Fibroblast of lung (primary cell): ENCODE measurements around the gene ZNF44. TPM values are rescaled to one million over a fixed set of nuclear protein-coding genes. Genes with fewer than 3 reads are reported as not detected.

Source experiments
- DNase-seq, 2 donors: peaks; one replicate each; pipeline versions ENCODE4 v3.0.0 to v3.0.0-alpha.2; 2010; ENCODE audit warnings: low read depth in 2 of 2
- H2AFZ ChIP-seq: 2 replicates; pipeline ENCODE4 v1.5.1; 2012; ENCODE audit warnings: low read length, control low read depth, inconsistent platforms
- H3K27ac ChIP-seq: 2 replicates; pipeline ENCODE4 v1.5.1; 2011; ENCODE audit warnings: low read length, control low read depth; ENCODE audit not compliant: insufficient read depth
- H3K27me3 ChIP-seq: 2 replicates; pipeline ENCODE4 v1.5.1; 2011; ENCODE audit warnings: mild to moderate bottlenecking, low read length; ENCODE audit not compliant: control insufficient read depth, insufficient read depth
- H3K36me3 ChIP-seq: 2 replicates; pipeline ENCODE4 v1.5.1; 2011; ENCODE audit warnings: low read length; ENCODE audit not compliant: control insufficient read depth, insufficient read depth
- H3K4me1 ChIP-seq: 2 replicates; pipeline ENCODE4 v1.5.1; 2011; ENCODE audit warnings: low read length; ENCODE audit not compliant: control insufficient read depth, insufficient read depth; ENCODE audit errors: extremely low read depth
- H3K4me2 ChIP-seq: 2 replicates; pipeline ENCODE4 v1.5.1; 2011; ENCODE audit warnings: low read length, control low read depth; ENCODE audit not compliant: insufficient read depth; ENCODE audit errors: extremely low read depth
- H3K4me3 ChIP-seq, 4 experiments: fragments of 200-600 bp in 1 of 4; sonication (generic) in 1 of 4; replicated peaks in 1 of 4; 2 replicates each; pipeline ENCODE4 v1.5.1; 2011 to 2016; ENCODE audit warnings: low read length in 4 of 4, low read depth in 3 of 4, mild to moderate bottlenecking in 3 of 4, control low read depth in 2 of 4, inconsistent platforms in 1 of 4, mixed read lengths in 1 of 4; ENCODE audit not compliant: insufficient read depth in 1 of 4; ENCODE audit errors: control extremely low read depth in 1 of 4
- H3K79me2 ChIP-seq: 2 replicates; pipeline ENCODE4 v1.5.1; 2012; ENCODE audit warnings: mild to moderate bottlenecking, low read length, inconsistent platforms; ENCODE audit not compliant: control insufficient read depth, insufficient read depth
- H3K9ac ChIP-seq: 2 replicates; pipeline ENCODE4 v1.5.1; 2011; ENCODE audit warnings: mild to moderate bottlenecking, low read length, control low read depth; ENCODE audit not compliant: insufficient read depth
- H3K9me3 ChIP-seq: 2 replicates; pipeline ENCODE4 v1.5.1; 2012; ENCODE audit warnings: low read depth, low read length; ENCODE audit not compliant: control insufficient read depth, insufficient read depth
- H4K20me1 ChIP-seq: 2 replicates; pipeline ENCODE4 v1.5.1; 2011; ENCODE audit warnings: low read length; ENCODE audit not compliant: control insufficient read depth, insufficient read depth; ENCODE audit errors: extremely low read depth
- CTCF ChIP-seq, 2 donors: IDR thresholded peaks in 1 of 2; conservative IDR thresholded peaks in 1 of 2; 1 replicate in 1 of 2; 2 replicates in 1 of 2; pipeline ENCODE4 v1.5.1; 2011 to 2012; ENCODE audit warnings: low read length in 2 of 2, control low read depth in 1 of 2, inconsistent platforms in 1 of 2, low read depth in 1 of 2, mild to moderate bottlenecking in 1 of 2
- EZH2 ChIP-seq: IDR thresholded peaks from 2 replicates; pipeline ENCODE4 v1.5.1; 2012; ENCODE audit warnings: low read length, control low read depth, mild to moderate bottlenecking; ENCODE audit errors: missing control alignments
- polyA plus RNA-seq, 2 donors: library from polyadenylated mRNA; depleted of rRNA in 1 of 2; stranded (reverse) in 1 of 2; unstranded in 1 of 2; fragments of >200 nt; gene quantifications; 2 replicates each; pipeline ENCODE4 v1.2.1, GENCODE V29; 2011 to 2012; ENCODE audit warnings: missing spikeins in 1 of 2
- total RNA-seq: library from RNA; depleted of rRNA; stranded (reverse); fragments of >200 nt; gene quantifications from 2 replicates; pipeline ENCODE4 v1.2.1, GENCODE V29; 2014

ZNF44 gene
- total and polyA plus RNA-seq, 2 donors (not counting 1 experiment from before 2014, with no cell fraction given) = 5.9 to 16.3 TPM

GRCh38 chr19:12260861-12261260 is 33.8 kb downstream of the ZNF44 start:
- no peak overlapping the region for H3K9ac ChIP-seq
- no peaks in the 10 kb centered on the region for H3K27me3 ChIP-seq
- TF ChIP-seq CTCF (conservative IDR thresholded peaks at IDR 0.05 in 1 of 2, IDR thresholded peaks at IDR 0.05 in 1 of 2; ENCODE audit: low read depth in 1 of 2, low read length in 2 of 2) = no peak
- TF ChIP-seq EZH2 = no peak
- no peak overlapping the region for H2AFZ ChIP-seq
- no peak overlapping the region for H3K4me3 ChIP-seq
- no peaks in the 10 kb centered on the region for H3K36me3 ChIP-seq
- H3K4me1 ChIP-seq = no peaks in the 10 kb centered on the region
- H3K79me2 ChIP-seq = no peaks in the 10 kb centered on the region
- no peaks in the 10 kb centered on the region for H4K20me1 ChIP-seq
- no peak overlapping the region for H3K27ac ChIP-seq
- H3K4me2 ChIP-seq = no peak overlapping the region
- DNase-seq = no peak
- H3K9me3 ChIP-seq = no peaks in the 10 kb centered on the region

GRCh38 chr19:12260236-12260635 is 34.4 kb downstream of the ZNF44 start:
- H4K20me1 ChIP-seq = no peaks in the 10 kb centered on the region
- H2AFZ ChIP-seq = no peak overlapping the region
- H3K4me1 ChIP-seq = no peaks in the 10 kb centered on the region
- H3K27ac ChIP-seq = no peak overlapping the region
- H3K36me3 ChIP-seq = no peaks in the 10 kb centered on the region
- H3K79me2 ChIP-seq = no peaks in the 10 kb centered on the region
- H3K9ac ChIP-seq = no peak overlapping the region
- H3K27me3 ChIP-seq = no peaks in the 10 kb centered on the region
- H3K9me3 ChIP-seq = no peaks in the 10 kb centered on the region
- DNase-seq = no peak
- no peak overlapping the region for H3K4me2 ChIP-seq
- no peak for TF ChIP-seq EZH2
- TF ChIP-seq CTCF (conservative IDR thresholded peaks at IDR 0.05 in 1 of 2, IDR thresholded peaks at IDR 0.05 in 1 of 2; ENCODE audit: low read depth in 1 of 2, low read length in 2 of 2) = no peak
- no peak overlapping the region for H3K4me3 ChIP-seq

GRCh38 chr19:12255372-12255771 is 39.3 kb downstream of the ZNF44 start:
- H3K4me3 ChIP-seq = no peak overlapping the region
- TF ChIP-seq EZH2 (no peak), CTCF (conservative IDR thresholded peaks at IDR 0.05 in 1 of 2, IDR thresholded peaks at IDR 0.05 in 1 of 2; ENCODE audit: low read depth in 1 of 2, low read length in 2 of 2) (no peak)
- no peaks in the 10 kb centered on the region for H3K79me2 ChIP-seq
- no peaks in the 10 kb centered on the region for H3K27me3 ChIP-seq
- no peak overlapping the region for H3K9ac ChIP-seq
- no peaks in the 10 kb centered on the region for H3K36me3 ChIP-seq
- DNase-seq = no peak
- H3K9me3 ChIP-seq = no peaks in the 10 kb centered on the region
- no peak overlapping the region for H2AFZ ChIP-seq
- H3K4me2 ChIP-seq = no peak overlapping the region
- no peaks in the 10 kb centered on the region for H3K4me1 ChIP-seq
- H4K20me1 ChIP-seq = no peaks in the 10 kb centered on the region
- no peak overlapping the region for H3K27ac ChIP-seq
